DMS53 treated with DMSO at 0.1 percent for 48 hours (cell line): Measurements from ENCODE around the gene CFAP107.
"Not testable (repeated sequence)": the region's sequence is repeated elsewhere in the genome, so short reads cannot be mapped to it uniquely, and the experiment has no call there.

Source experiments
- DNase-seq: peaks from one replicate; lab custom pipeline; 2025; ENCODE audit not compliant: unreplicated experiment; lab: John Stamatoyannopoulos, UW

CFAP107 gene

DNA sequence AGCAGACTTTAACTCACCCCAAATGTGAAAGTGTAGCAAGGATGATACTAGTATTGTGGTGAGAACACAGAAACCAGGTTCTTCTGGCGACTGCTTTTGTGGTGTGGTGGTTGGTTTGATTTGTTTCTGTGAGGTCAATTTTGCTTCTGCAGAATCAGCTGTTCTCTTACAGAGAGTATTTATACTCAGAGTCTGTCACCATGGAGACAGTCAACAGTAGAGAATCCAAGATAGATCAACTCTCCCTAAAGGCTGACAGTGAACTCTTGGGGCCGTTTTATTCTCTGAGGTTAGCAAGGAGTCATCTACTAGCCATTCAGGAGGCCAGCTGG, at the start of gene CFAP107:
Gene CFAP107, plus strand, starts transcription at position 209 of the 332 bp plus-strand sequence. CDS start 231 bp downstream, outside the sequence.
- DNase-seq = no peak

DNA sequence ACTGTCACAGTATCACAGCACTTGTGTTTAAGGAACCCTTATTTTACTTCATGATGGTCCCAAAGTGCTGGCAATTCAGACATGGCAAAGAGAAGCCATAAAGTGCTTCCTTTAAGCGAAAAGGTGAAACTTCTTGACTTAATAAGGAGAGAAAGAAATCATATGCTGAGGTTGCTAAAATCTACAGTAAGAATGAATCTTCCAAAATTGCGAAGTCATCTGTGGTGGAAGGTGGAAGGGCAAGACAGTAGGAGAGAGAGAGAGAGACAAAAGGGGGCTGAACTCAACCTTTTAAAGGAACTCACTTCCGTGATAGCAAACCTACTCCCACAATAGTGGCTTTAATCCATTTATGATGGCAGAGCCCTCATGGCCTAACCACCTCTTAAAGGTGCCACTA, 49.3 kb upstream of the CFAP107 start:
- no peak for DNase-seq

GRCh38 chr1:12697397-12697796, 48.6 kb upstream of the CFAP107 start:
- no peak for DNase-seq

DNA sequence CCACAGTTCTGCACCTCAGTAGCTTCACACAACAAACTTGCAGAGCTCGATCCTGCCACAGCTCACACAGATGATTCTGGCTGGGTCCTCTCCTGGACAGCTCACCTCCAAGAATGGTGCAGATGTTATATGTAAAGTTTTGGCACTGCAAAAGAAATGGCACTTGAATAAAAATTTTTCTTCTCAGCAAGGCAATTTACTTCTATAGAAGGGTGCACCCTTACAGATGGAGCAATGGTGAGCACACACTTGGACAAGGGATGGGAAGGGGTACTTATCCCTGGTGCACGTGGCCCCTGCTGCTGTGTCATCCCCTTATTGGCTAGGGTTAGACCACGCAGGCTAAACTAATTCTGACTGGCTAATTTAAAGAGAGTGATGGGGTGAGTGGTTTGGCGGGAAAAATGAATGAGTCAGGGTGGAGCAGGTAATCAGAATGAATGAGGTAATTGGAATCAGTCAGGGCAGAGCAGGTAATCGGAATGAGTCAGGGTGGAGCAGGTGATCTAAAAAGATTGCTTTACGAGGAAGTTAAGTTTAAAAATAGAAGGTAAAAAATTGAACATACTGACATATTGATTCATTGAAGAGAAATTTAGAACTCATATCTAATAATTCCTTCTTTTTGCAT, 42.1 kb upstream of the CFAP107 start:
- no peak for DNase-seq

GRCh38 chr1:12706061-12706460, 39.9 kb upstream of the CFAP107 start:
- DNase-seq = no peak

- no peak for DNase-seq
Measured at GRCh38 chr1:12708396-12709090, 37.5 kb upstream of the CFAP107 start.

DNA sequence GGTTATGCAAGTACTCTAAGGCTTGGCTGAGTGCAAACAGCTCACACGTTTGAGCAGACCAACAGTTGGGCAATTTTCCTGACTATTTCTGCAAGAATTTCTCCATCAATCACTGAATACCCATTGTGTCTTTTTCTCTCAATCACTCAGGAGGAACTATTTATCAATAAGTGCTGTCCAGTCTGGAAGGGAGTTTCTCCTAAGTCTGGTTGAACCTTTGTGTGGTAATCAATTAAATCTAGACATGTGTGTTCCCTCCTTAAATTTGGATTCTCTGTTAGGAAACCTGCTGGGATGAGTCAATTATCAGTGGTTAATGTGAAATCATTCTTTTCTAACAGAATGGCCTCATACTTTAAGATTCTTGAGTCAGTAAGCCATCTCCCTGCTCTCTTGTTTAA, 36.9 kb upstream of the CFAP107 start:
- DNase-seq = no peak

DNA sequence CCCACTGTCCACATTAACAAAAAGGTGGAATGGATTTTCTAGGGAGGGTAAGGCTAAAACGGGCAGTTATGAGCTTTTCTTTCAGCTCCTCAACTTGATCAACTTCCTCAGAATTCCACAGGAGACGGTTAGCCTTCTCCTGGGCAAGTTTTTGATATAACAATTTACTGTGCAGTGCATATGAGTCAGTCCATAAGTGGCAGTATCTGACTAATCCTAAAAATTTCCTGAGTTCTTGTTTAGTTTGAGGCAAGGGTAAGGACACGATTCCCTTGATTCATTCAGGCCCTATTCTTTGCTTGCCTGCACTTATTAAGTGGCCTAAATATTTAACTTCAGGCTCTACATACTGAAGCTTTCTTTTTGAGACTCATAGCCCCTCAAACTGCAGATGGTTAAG, 36.3 kb upstream of the CFAP107 start:
- no peak for DNase-seq

DNA sequence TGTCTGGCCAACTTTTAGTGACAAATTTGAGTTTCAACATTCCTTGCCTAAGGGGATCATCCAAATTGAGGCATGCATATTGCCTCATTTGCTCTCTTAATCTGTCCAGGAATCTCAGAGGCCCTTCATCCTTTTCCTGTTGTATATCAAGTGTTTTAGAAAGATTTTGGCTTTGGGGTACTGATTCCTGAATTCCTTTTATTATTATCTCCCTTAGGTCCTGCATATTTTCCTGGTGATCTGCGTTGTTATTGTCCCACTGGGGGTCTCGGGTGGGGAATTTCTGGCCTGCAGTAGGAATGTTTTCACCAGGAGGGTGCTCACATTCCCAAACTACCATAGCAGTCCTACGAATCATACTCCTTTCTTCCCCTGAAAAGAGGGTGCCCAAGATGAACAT, 34.5 kb upstream of the CFAP107 start:
- no peak for DNase-seq

GRCh38 chr1:12712076-12712475, 33.9 kb upstream of the CFAP107 start:
- no peak for DNase-seq

DNA sequence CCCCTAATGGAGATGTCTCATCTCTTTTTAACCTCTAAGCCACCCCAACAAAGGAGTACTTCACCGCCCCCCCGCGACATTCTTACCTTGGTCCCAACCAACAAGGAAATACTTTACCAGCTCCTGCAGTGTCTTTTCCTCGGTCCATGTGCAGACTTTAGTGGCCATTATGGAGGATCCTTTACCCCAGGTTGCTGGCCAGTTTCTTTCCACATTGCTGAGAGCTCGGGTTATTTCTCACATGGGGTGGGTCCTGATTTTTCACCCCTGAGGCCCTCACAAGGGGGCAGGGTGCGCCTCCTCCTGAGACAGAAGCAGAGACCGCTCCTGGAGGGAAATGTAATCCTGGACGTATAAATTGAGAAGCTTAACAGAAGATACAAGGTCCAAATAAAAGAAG, 33.1 kb upstream of the CFAP107 start:
- DNase-seq = no peak

- DNase-seq = not testable (repeated sequence)
Measured at GRCh38 chr1:12713651-12714050, 32.3 kb upstream of the CFAP107 start.

DNA sequence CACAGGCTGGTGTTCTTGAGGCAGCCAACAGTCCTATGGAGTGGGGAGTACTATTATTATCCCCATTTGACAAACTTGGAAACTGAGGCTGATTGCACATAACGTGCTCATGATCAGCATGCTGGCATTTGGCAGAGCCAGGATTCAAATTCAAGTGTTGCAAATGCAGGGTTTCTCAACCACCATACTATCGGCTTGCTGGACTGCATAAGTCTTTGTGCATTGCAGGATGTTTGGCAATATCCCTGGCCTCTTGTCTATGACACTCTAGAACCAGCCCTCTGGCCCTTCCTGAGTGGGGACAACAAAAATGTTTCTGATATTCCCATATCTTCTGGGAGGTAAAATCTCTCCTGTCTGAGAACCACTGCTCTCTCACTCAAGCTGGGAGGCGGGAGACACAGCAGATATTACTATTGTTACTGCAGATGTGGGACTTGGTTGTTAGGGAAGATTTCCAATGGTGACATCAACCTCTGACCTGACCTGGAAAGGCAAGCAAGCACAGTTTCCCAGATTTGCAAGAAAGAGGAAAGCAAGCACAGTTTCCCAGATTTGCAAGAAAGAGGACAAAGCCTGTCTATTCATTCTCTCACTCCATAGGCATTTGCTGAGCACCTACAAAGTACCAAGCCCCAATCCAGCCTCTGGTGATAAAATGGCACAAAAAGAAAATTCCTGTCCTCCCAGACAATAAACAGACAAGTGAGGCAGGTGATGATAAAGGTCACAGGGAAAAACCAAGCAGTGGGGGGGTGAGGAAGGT, 31.1 kb upstream of the CFAP107 start:
- no peak for DNase-seq

DNA sequence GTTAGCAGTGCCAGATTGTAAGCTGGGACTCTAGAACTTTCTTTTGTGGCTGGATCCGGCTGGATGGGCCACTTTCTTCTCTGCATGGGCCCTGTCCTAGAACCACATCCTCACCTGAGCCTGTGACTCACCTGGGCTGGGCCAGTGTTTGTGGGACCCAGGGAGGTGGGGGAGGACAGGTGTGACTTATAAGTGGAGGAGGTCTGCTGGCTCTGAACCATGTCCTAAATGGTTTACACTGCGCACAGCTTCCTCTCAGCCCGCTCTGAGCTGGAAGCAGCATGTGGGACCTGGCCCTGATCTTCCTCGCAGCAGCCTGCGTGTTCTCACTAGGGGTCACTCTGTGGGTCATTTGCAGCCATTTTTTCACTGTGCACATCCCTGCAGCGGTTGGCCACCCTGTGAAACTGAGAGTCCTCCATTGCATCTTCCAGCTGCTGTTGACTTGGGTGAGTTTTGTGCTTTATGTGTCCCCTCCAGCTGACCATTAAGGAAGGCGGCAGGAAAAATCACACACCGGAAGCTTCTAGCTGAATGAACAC, 30.0 kb upstream of the CFAP107 start, which contains the start of gene AADACL3:
Gene AADACL3, plus strand, starts transcription at position 215 of the 542 bp plus-strand sequence. Its CDS starts 67 bp downstream, at position 282.
- no peak for DNase-seq

- no peak for DNase-seq
Measured at GRCh38 chr1:12717301-12717838, 28.6 kb upstream of the CFAP107 start.

- DNase-seq = no peak
Measured at GRCh38 chr1:12722626-12723025, 23.4 kb upstream of the CFAP107 start.

DNA sequence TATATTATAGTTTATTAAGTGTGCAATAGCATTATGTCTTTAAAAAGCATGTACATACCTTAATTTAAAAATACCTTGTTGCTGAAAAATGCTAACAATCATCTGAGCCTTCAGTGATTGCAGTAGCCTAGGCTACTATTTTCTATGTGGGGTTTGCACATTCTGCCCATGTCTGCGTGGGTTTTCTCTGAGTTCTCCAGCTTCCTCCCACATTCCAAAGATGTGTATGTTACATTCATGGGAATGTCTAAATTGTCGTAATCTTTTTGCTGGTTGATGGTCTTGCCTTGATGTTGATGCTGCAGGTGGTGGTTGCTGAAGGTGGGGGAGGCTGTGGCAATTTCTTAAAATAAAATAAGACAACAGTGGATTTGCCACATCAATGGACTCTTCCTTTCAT, 17.6 kb upstream of the CFAP107 start:
- DNase-seq = no peak

DNA sequence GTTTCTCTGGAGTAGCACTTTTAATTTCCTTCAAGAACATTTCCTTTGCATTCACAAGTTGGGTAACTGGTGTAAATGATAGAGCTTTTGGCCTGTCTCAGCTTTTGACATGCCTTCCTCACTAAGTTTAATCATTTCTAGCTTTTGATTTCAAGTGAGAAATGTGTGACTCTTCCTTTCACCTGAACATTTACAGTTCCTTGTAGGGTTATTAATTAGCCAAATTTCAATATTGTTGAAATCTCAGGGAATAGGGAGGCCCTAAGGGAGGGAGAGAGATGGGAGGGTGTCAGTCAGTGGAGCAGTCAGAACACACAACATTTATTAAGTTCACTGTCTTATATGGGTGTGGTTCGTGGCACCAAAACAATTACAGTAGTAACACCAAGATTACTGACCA, 15.8 kb upstream of the CFAP107 start:
- DNase-seq = no peak

DNA sequence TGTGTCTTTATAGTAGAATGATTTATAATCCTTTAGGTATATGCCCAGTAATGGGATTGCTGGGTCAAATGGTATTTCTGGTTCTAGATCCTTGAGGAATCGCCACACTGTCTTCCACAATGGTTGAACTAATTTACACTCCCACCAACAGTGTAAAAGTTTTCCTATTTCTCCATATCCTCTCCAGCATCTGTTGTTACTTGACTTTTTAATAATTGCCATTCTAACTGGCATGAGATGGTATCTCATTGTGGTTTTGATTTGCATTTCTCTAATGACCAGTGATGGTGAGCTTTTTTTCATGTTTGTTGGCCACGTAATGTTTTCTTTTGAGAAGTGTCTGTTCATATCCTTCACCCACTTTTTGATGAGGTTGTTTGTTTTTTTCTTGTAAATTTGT, 14.9 kb upstream of the CFAP107 start:
- not testable (repeated sequence) for DNase-seq

GRCh38 chr1:12734651-12735050, 11.3 kb upstream of the CFAP107 start:
- DNase-seq = no peak

- no peak for DNase-seq
Measured at GRCh38 chr1:12738934-12739333, 7.1 kb upstream of the CFAP107 start.

GRCh38 chr1:12739613-12740012, 6.4 kb upstream of the CFAP107 start:
- DNase-seq = no peak
